IPS-NIHi11 (cell line): ENCODE results near the gene CACNG6.

Experiments used
- DNase-seq: peaks from one replicate; pipeline ENCODE4 v3.0.0; 2012; ENCODE audit warnings: mixed read lengths, low spot score

CACNG6 gene

DNA sequence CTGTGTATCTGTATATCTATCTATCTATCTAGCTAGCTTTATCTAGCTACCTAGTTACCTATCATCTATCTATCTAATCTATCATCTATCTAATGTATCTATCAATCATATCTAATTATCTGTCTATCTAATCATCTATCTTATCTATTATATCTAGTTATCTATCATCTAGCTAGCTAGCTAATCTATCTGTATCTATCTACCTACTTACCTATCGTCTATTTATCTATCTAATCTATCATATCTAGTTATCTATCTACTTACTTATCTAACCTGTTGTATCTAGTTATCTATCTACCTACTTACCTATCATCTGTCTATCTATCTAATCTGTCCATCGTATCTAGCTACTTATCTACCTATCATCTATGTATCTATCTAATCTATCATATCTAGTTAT lies 54.3 kb downstream of the CACNG6 start:
- DNase-seq = no peak

- no peak for DNase-seq
These were observed 56.2 kb downstream of the CACNG6 start for GRCh38 chr19:54047616-54048015.
